ENCODE data around the gene MROH9.

GRCh38 chr1:170935231-170935630 is at the start of gene MROH9:
- TF ChIP-seq CTCF (IDR thresholded peaks at IDR 0.05) (no peak), POLR2A (IDR thresholded peaks at IDR 0.05) (no peak), POLR2AphosphoS5 (IDR thresholded peaks at IDR 0.05) (no peak), EP300 (IDR thresholded peaks at IDR 0.05) (no peak)

All from gastroesophageal sphincter (tissue), 3 donors.